GM18951 (cell line): ENCODE measurements around the gene NID1.

Experiments
- POLR2A ChIP-seq: IDR thresholded peaks from 4 replicates; pipeline ENCODE4 v1.6.1; 2011; ENCODE audit warnings: mild to moderate bottlenecking; ENCODE audit not compliant: insufficient read length, insufficient read depth; ENCODE audit errors: extremely low read depth
- in situ Hi-C: fragments of 300-500 bp; cut with MboI; formaldehyde crosslinking; loops from one replicate; pipeline ENCODE4 v1.12.0; 2022; ENCODE audit warnings: low sequenced_read_pairs, mixed read lengths, inconsistent platforms; ENCODE audit not compliant: unreplicated experiment

The NID1 gene

GRCh38 chr1:236069796-236070195 lies 4.9 kb upstream of the NID1 start:
- TF ChIP-seq POLR2A, result no peak
- in situ Hi-C loops, result no loop called here

- in situ Hi-C loops, result no loop called here
- no peak for TF ChIP-seq POLR2A
Measured at GRCh38 chr1:236067854-236068454, 3.1 kb upstream of the NID1 start.

DNA sequence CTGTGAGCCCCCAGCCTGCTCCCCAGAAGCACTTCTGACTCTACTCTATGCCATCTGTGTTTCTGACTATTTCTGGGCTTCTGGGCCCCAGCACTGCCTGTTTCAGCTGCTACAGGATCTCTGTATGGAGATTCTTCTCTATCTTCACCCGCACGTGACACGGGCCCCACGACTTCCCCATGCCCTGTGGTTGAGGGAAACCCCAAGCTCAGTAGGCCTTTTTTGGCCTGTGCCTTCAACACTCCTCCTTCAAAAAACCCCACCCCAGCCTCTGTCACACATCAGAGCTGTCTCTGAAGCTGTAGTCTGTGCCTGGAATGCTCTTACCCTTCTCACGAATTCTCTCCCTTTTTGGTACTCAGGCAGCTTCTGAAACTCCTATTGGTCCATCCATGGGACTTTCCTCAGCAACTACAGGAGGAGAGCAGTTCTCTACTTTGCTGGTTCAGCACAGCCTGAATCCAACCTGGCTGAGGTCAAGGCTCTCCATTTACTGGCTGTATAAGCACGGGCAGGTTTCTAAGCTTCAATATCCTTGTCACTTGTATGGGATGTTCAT lies 2.0 kb upstream of the NID1 start:
- TF ChIP-seq POLR2A, result peak; percentile 49
- in situ Hi-C loops, result no loop called here

- in situ Hi-C loops, result no loop called here
Measured at GRCh38 chr1:236066054-236066453, 1.2 kb upstream of the NID1 start.

GRCh38 chr1:236065509-236066005 lies 667 bp upstream of the NID1 start:
- no peak for TF ChIP-seq POLR2A
- in situ Hi-C loops, result no loop called here

More at GRCh38 chr1:236066054-236066453, 1.2 kb upstream of the NID1 start:
- no peak for TF ChIP-seq POLR2A

- no peak for TF ChIP-seq POLR2A
- in situ Hi-C loops, result no loop called here
Measured at GRCh38 chr1:236063919-236064673, 794 bp downstream of the NID1 start.

DNA sequence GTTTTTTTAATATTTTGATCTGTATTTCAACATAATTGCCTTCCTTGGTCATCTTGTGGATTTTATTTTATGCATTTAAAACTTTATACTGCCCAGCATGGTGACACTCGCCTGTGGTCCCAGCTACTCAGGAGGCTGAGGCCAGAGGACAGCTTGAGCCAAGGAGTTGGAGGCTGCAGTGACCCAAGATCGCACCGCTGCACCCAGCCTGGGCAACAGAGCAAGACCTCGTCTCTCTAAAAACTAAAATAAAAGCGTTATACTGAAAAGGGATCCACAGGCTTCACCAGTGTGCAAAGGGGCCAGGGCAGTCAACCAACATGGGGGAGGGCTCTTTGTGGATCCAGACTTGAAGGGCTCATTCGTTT lies 1.4 kb downstream of the NID1 start:
- no peak for TF ChIP-seq POLR2A
- in situ Hi-C loops, result no loop called here

- TF ChIP-seq POLR2A, result no peak
- in situ Hi-C loops, result no loop called here
Measured at GRCh38 chr1:236060286-236060685, 4.6 kb downstream of the NID1 start.

- in situ Hi-C loops, result no loop called here
Measured at GRCh38 chr1:236059011-236059410, 5.9 kb downstream of the NID1 start.

GRCh38 chr1:236058141-236058934 lies 6.6 kb downstream of the NID1 start:
- in situ Hi-C loops, result no loop called here
- TF ChIP-seq POLR2A, result no peak

More at GRCh38 chr1:236059011-236059410, 5.9 kb downstream of the NID1 start:
- no peak for TF ChIP-seq POLR2A

DNA sequence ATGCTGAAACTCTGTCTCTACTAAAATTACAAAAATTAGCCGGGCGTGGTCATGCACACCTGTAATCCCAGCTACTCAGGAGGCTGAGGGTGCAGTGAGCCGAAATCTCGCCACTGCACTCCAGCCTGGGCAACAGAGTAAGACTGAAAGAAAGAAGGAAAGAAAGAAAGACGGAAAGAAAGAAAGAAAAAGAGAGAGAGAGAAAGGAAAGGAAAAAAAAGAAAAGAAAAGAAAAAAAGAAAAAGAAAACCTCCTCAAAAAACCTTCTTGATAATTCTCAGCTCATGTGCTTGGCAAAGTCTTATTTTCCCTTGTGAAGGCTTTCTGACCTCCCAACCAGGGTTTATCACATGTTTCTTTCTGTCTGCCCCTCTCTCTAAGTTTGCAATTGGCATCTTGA lies 7.3 kb downstream of the NID1 start:
- in situ Hi-C loops, result no loop called here
- TF ChIP-seq POLR2A, result no peak

DNA sequence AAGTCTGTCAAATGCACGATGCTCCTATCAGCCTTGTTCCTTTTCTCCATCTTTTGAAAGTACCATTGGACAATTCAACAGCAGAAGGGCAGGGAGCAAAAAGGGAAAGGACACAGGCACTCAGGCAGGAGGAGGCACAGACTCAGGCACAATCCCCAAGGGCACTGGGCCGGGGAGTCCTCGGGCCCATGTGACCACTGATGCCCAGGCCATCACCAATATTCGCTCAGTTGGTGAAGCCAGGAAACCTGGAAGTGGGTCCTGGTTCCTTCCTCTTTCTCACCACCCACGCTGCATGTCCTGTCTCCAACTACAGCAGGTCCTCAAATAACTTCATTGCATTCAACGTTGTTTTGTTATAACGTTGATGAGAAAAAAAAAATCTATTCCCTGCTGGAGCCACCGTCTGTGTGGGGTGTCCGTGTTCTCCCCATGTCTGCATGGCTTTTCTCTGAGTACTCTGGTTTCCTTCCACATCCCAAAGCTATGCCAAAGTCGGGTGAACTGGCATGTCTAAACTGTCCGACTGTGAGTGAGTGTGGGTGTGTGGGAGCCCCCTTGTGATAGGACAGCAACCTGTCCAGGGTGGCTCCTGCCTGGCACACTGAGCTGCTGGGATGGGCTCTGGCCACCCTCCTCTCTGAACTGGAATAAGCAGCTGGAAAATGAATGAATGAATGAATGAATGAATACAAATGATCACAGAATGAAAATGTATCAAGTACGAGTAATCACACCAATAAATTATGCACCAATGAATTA lies 12.5 kb downstream of the NID1 start:
- TF ChIP-seq POLR2A, result no peak
- in situ Hi-C loops, result no loop called here
